ENCODE measurements around the gene GALNT4.

Gene GALNT4

DNA sequence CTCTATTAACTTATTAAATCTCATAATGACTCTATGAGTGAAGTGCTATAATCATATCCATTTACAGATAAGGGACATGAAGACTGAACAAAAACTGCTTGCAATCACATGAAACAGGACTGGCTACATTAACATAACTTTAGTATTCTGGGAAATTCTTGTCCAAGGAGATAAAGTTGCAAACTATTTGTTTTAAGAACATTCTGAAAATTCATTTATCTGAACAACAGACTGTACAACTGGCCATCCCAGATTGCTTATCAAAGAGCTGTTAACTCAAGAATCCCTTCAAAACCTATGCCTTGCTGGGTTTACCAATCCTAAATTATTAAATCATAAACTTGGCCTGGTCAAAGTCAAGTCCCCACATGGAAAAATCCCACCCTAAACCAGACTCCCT, 40.4 kb upstream of the GALNT4 start:
- no peak overlapping the region for H3K4me2 ChIP-seq (ENCODE audit: low read depth, low read length, poor library complexity, severe bottlenecking)
- no peaks in the 10 kb centered on the region for H4K20me1 ChIP-seq (ENCODE audit: low read depth, low read length)
- H2AFZ ChIP-seq (ENCODE audit: low read depth, low read length, severe bottlenecking): no peak overlapping the region
- TF ChIP-seq EZH2phosphoT487 (conservative IDR thresholded peaks at IDR 0.05; ENCODE audit: low read length): no peak
- TF ChIP-seq, protein P1, sequence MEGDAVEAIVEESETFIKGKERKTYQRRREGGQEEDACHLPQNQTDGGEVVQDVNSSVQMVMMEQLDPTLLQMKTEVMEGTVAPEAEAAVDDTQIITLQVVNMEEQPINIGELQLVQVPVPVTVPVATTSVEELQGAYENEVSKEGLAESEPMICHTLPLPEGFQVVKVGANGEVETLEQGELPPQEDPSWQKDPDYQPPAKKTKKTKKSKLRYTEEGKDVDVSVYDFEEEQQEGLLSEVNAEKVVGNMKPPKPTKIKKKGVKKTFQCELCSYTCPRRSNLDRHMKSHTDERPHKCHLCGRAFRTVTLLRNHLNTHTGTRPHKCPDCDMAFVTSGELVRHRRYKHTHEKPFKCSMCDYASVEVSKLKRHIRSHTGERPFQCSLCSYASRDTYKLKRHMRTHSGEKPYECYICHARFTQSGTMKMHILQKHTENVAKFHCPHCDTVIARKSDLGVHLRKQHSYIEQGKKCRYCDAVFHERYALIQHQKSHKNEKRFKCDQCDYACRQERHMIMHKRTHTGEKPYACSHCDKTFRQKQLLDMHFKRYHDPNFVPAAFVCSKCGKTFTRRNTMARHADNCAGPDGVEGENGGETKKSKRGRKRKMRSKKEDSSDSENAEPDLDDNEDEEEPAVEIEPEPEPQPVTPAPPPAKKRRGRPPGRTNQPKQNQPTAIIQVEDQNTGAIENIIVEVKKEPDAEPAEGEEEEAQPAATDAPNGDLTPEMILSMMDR (IDR thresholded peaks at IDR 0.05; ENCODE audit: insufficient read depth, low read length, poor library complexity, severe bottlenecking): no peak
- H3K9ac ChIP-seq (ENCODE audit: low read length): no peak overlapping the region
- no peaks in the 10 kb centered on the region for H3K79me2 ChIP-seq (ENCODE audit: insufficient read depth, low read length)
- no peaks in the 10 kb centered on the region for H3K27me3 ChIP-seq (ENCODE audit: low read length)
- H3F3A ChIP-seq (ENCODE audit: insufficient read depth): no peaks in the 10 kb centered on the region
- H3K27ac ChIP-seq (ENCODE audit: low read depth, low read length): no peak overlapping the region
- no peaks in the 10 kb centered on the region for H3K36me3 ChIP-seq (ENCODE audit: low read length)
- H3K9me3 ChIP-seq (ENCODE audit: insufficient read depth, low read length): no peaks in the 10 kb centered on the region
- no peak overlapping the region for H3K4me3 ChIP-seq (ENCODE audit: insufficient read depth, low read length, poor library complexity, severe bottlenecking)
- no peaks in the 10 kb centered on the region for H3K9me2 ChIP-seq (replicated peaks; ENCODE audit: insufficient read depth, low read length)

DNA sequence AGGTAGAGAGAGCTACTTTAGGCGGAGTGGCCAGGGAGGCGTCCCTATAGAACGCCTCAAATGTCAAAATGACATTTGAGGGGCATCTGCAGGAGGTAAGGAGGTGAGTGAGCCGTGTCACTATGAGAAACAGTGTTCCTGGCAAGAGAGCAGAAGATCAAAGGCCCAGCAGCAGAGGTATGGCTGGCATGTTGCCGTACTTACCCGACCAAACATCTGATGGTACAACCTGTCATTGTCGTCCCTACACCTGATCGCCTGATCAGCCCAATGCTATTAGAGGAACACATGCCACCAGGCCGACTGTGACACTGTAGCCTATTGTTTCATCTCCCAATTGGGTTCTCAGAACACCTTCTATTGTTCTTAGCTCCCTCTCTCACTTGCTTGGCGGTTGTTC, 35.2 kb upstream of the GALNT4 start:
- Histone ChIP-seq H3K36me3 (ENCODE audit: low read length) (no peaks in the 10 kb centered on the region), H3K9me2 (replicated peaks; ENCODE audit: insufficient read depth, low read length) (no peaks in the 10 kb centered on the region), H3K4me3 (ENCODE audit: insufficient read depth, low read length, poor library complexity, severe bottlenecking) (no peak overlapping the region), H3K9ac (ENCODE audit: low read length) (no peak overlapping the region), H3K9me3 (ENCODE audit: insufficient read depth, low read length) (no peaks in the 10 kb centered on the region), H3K4me2 (ENCODE audit: low read depth, low read length, poor library complexity, severe bottlenecking) (no peak overlapping the region), H3K27me3 (ENCODE audit: low read length) (no peaks in the 10 kb centered on the region), H2AFZ (ENCODE audit: low read depth, low read length, severe bottlenecking) (no peak overlapping the region), H3K27ac (ENCODE audit: low read depth, low read length) (no peak overlapping the region), H4K20me1 (ENCODE audit: low read depth, low read length) (no peaks in the 10 kb centered on the region), H3F3A (ENCODE audit: insufficient read depth) (no peaks in the 10 kb centered on the region), H3K79me2 (ENCODE audit: insufficient read depth, low read length) (no peaks in the 10 kb centered on the region)
- TF ChIP-seq, protein P1 (IDR thresholded peaks at IDR 0.05; ENCODE audit: insufficient read depth, low read length, poor library complexity, severe bottlenecking): no peak
- no peak for TF ChIP-seq EZH2phosphoT487 (conservative IDR thresholded peaks at IDR 0.05; ENCODE audit: low read length)

DNA sequence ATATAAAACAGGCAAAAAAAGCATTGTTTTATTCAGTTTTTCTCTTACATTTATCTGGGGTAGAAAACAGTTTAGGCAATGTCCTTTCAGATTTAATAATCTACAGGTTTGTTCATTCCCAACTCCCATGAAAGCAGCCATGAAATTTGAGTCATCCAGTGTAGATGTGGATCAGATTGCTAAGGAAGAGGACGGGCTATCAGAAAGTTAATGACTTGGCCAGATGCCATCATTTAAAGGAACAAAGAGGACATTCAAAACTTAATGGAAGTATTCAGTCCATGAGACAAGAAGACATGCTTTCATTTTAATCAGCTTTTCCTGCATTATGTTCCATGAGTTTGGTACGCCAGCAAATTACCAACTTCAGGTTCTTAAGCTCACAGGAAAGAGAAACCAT, 32.4 kb upstream of the GALNT4 start:
- no peaks in the 10 kb centered on the region for H3K36me3 ChIP-seq (ENCODE audit: low read length)
- no peak overlapping the region for H3K4me3 ChIP-seq (ENCODE audit: insufficient read depth, low read length, poor library complexity, severe bottlenecking)
- H3K9me2 ChIP-seq (replicated peaks; ENCODE audit: insufficient read depth, low read length): no peaks in the 10 kb centered on the region
- H2AFZ ChIP-seq (ENCODE audit: low read depth, low read length, severe bottlenecking): no peak overlapping the region
- H3K9me3 ChIP-seq (ENCODE audit: insufficient read depth, low read length): no peaks in the 10 kb centered on the region
- no peak for TF ChIP-seq EZH2phosphoT487 (conservative IDR thresholded peaks at IDR 0.05; ENCODE audit: low read length)
- TF ChIP-seq, protein P1 (IDR thresholded peaks at IDR 0.05; ENCODE audit: insufficient read depth, low read length, poor library complexity, severe bottlenecking): no peak
- no peak overlapping the region for H3K9ac ChIP-seq (ENCODE audit: low read length)
- no peaks in the 10 kb centered on the region for H3F3A ChIP-seq (ENCODE audit: insufficient read depth)
- no peaks in the 10 kb centered on the region for H4K20me1 ChIP-seq (ENCODE audit: low read depth, low read length)
- H3K27ac ChIP-seq (ENCODE audit: low read depth, low read length): no peak overlapping the region
- no peaks in the 10 kb centered on the region for H3K27me3 ChIP-seq (ENCODE audit: low read length)
- H3K79me2 ChIP-seq (ENCODE audit: insufficient read depth, low read length): no peaks in the 10 kb centered on the region
- no peak overlapping the region for H3K4me2 ChIP-seq (ENCODE audit: low read depth, low read length, poor library complexity, severe bottlenecking)

Measured in SU-DHL-6 (cell line).